GM10248 (cell line): ENCODE measurements around the gene KPNA5.
"Not testable (repeated sequence)": the region's sequence is repeated elsewhere in the genome, so short reads cannot be mapped to it uniquely, and the experiment has no call there.

Experiments used
- CTCF ChIA-PET: fragments of 300-600 bp; sonication (Branson Sonifier 250); formaldehyde crosslinking; extraction: SDS; loops from one replicate; lab custom pipeline; 2021; ENCODE audit warnings: antibody characterized with exemption; lab: Yijun Ruan, JAX
- POLR2A ChIA-PET: fragments of 350-650 bp; sonication (Branson Sonifier 250); formaldehyde crosslinking; extraction: SDS; loops from one replicate; lab custom pipeline; 2020; ENCODE audit warnings: antibody characterized with exemption; lab: Yijun Ruan, JAX
- DNase-seq: peaks from one replicate; pipeline ENCODE4 v3.0.0; 2012; ENCODE audit errors: extremely low spot score
- CTCF ChIP-seq: IDR thresholded peaks from 2 replicates; pipeline ENCODE4 v1.5.1; 2012; ENCODE audit warnings: mild to moderate bottlenecking, low read depth; ENCODE audit errors: extremely low read depth, missing control alignments, control extremely low read depth

Gene KPNA5

GRCh38 chr6:116695401-116695800, 14.4 kb downstream of the KPNA5 start:
- peak; percentile 56 for DNase-seq
- TF ChIP-seq CTCF = no peak
- CTCF ChIA-PET = interaction anchor here (0.7 kb wide), 1 partner anchor 13 kb away, joined by 3 read pairs; no protein-coding TSS in a partner anchor
- POLR2A ChIA-PET = no interaction called here

- ChIA-PET CTCF (interaction anchor here (1.4 to 1.5 kb wide), 2 partner anchors 12 to 22 kb away, joined by 3 to 4 read pairs; no protein-coding TSS in a partner anchor), POLR2A (no interaction called here)
- TF ChIP-seq CTCF = no peak
- no peak for DNase-seq
These were observed 16.5 kb downstream of the KPNA5 start for GRCh38 chr6:116697480-116697879.

DNA sequence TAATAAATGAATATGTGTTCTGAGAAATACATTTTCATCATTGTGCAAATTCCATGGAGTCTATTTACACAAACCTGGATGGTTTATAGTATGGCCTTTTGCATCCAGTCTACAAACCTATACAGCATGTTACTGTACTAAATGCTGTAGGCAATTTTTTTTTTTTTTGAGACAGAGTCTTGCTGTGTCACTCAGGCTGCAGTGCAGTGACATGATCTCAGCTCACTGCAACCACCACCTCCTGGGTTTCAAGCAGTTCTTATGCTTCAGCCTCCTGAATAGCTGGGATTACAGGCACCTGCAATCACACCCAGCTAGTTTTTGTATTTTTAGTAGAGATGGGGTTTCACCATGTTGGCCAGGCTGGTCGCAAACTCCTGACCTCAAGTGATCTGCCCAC, 22.9 kb downstream of the KPNA5 start:
- CTCF ChIA-PET, POLR2A ChIA-PET, DNase-seq: not testable (repeated sequence)

GRCh38 chr6:116705917-116706316, 24.9 kb downstream of the KPNA5 start:
- CTCF ChIA-PET = no interaction called here
- no peak for TF ChIP-seq CTCF
- DNase-seq = no peak
- POLR2A ChIA-PET = no interaction called here

DNA sequence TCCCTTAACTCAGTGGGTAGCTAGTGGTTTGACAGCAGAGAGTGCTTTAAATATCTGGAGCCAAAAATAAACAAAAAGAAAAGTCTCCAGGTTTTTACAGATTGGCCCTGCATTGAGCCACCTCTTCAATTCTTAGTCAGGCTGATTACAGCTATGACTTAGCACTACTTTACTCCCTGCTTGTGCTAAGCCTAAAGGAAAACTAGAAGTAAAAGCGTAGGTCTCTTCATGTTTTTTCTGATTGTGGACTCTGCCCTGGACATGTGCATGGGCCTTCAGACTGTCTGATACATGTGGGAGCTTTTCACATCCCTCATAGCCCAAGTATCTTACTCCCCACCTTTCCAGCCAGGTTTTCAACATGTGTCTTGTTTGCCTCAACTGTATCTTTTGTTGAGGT, 33.3 kb downstream of the KPNA5 start:
- POLR2A ChIA-PET = no interaction called here
- CTCF ChIA-PET = interaction anchor here (1.5 kb wide), 1 partner anchor 9 kb away, joined by 5 read pairs; no protein-coding TSS in a partner anchor
- TF ChIP-seq CTCF = no peak
- no peak for DNase-seq

GRCh38 chr6:116714761-116715160, 33.8 kb downstream of the KPNA5 start:
- POLR2A ChIA-PET = no interaction called here
- no peak for DNase-seq
- TF ChIP-seq CTCF = no peak
- CTCF ChIA-PET = no interaction called here

DNA sequence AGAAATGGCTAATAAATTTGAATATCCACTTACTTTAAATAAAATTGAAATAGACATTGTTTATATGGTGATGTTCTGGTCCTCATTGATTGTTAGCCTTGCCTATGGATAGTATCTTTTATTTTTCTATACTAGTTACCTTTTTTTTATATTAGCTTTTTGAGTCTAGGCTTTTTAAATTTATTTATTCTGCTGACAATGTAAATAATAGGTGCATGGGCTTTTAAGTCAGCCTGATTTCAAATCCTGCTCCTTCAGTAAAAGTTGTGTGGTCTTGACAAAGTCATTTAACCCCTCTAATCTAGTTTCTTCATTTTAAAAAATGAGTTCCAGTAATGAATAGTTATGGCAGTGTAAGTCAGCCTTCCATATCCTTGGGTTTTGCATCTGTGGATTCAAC, 45.9 kb downstream of the KPNA5 start:
- TF ChIP-seq CTCF = no peak
- POLR2A ChIA-PET = no interaction called here
- CTCF ChIA-PET = no interaction called here
- DNase-seq = no peak
